CD4-positive, alpha-beta T cell treated with Interferon gamma for 1 hour (primary cell): ENCODE measurements around the gene GRK2.
A peak's percentile ranks its signal among the peaks of the same experiment; 100 is the strongest.

ENCODE experiments used
- DNase-seq: peaks from one replicate; pipeline ENCODE4 v3.0.0-alpha.2; 2020

The GRK2 gene

GRCh38 chr11:67271205-67271540 is 4.9 kb downstream of the GRK2 start:
- no peak for DNase-seq

- DNase-seq: peak; percentile 70
Measured at GRCh38 chr11:67271541-67272284, 5.4 kb downstream of the GRK2 start.

- DNase-seq: no peak
Measured at GRCh38 chr11:67272327-67273259, 6.3 kb downstream of the GRK2 start.

DNA sequence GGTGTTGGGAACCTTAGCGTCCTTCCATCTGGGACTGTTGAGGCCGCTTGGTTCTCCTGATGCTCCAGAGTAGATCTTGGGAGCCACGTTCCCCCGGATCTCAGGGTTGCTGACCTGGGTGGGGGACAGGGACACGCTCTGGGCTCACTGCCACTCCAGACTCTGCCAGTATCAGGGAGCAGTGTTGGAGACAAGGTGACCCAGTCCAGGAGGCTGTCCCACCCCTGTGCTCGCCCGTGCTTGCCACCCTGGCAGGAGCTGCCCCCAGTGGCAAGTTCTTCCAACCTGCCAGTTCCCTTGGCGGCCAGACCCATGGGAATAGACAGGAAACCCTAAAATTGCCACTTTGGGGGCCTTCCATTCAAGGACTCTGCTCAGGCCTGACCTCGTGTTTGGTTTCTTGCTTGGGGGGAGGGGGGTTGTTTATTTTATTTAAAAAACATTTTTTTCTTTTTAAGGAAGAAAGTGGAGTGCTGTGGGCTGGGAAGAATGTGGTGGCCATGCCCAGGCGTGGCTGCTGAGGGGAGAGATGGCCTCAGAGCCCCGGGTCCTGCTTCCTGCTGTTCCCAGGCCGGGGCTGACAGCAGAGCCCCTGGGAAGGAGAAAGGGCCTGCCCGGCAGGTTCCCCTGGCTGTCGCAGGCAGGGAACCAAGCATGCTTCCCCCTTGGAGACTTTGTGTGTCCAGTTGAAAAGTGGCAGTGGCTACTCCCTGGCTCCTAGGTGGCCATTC is 7.2 kb downstream of the GRK2 start:
- DNase-seq: no peak

DNA sequence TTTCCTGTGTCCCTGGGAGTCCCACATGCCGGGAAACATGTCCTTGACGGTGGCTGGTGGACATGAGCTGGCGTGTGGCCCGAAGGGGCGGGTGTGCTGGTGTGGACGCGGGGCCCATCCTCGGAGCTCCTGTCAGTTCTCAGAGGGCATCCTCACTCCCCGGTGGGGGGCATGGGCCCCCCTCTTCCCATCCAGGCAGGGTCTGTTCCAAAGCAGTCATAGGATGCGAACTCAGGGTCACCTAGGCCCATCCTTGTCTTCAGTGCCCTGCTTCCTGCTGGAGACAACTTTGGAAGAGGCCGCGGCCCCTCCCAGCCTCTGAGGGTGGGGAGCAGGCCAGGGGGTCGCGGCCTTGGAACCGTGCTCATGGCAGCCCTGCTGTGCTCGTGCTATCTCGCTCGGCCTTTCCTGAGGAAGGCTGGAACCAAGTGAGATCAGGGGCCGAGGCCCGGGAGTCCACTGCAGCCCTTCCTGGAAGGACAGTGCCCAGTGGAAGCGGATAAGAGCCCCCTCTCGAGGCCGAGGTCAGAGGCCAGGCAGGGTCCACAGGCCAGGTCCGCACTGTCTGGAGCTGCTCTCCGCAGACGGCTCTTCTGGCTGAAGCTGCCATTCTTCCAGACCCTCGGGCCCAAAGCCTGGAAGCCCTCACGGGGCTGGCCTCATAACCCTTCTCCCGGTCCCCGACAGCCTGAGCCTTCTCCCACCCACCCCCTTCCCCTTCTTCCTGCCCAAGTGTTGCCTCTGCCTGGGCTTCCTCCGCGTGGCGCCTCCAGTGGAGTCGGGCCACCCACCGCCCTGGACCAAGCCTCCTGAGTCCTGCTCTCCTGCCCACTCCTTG is 8.7 kb downstream of the GRK2 start:
- no peak for DNase-seq

- no peak for DNase-seq
Measured at GRCh38 chr11:67275606-67276409, 9.5 kb downstream of the GRK2 start.

GRCh38 chr11:67276781-67277230 is 10.5 kb downstream of the GRK2 start:
- DNase-seq: peak; percentile 51

DNA sequence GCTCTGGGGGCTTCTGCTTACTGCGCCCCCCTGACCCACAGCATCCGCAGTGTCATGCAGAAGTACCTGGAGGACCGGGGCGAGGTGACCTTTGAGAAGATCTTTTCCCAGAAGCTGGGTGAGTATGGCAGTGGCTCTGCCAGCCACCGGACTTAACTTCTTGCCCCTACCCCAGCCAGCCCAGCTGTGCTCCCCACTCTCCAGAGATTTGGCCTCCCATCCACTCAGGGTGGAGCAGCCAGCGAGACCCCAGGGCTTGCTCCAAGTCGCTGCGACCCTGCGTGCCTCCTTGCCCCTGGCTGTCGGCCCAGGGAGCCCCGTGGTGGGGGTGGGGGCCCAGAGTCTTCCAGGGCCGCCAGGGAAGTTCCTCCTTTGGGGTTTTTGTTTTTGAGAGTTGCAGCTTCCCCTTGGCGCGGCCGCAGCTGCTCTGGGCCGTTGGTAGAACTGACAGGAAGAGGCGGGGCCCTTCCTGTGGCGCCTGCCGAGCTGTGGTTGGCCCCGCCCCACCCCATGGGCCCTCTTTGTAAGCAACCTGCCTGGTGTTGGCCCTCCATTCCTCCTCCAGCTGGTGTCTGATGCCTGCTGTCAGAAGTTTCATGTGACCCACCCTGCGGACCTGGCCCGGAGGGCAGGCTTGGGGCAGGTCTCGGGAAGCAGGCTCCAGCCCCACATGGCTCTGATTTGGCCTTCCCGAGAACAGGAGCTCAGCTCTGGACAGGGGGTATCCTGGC is 11.1 kb downstream of the GRK2 start:
- DNase-seq: peak; percentile 96

GRCh38 chr11:67278135-67278938 is 12.1 kb downstream of the GRK2 start:
- DNase-seq: peak; percentile 0

GRCh38 chr11:67278939-67279588 is 12.8 kb downstream of the GRK2 start:
- peak; percentile 0 for DNase-seq

DNA sequence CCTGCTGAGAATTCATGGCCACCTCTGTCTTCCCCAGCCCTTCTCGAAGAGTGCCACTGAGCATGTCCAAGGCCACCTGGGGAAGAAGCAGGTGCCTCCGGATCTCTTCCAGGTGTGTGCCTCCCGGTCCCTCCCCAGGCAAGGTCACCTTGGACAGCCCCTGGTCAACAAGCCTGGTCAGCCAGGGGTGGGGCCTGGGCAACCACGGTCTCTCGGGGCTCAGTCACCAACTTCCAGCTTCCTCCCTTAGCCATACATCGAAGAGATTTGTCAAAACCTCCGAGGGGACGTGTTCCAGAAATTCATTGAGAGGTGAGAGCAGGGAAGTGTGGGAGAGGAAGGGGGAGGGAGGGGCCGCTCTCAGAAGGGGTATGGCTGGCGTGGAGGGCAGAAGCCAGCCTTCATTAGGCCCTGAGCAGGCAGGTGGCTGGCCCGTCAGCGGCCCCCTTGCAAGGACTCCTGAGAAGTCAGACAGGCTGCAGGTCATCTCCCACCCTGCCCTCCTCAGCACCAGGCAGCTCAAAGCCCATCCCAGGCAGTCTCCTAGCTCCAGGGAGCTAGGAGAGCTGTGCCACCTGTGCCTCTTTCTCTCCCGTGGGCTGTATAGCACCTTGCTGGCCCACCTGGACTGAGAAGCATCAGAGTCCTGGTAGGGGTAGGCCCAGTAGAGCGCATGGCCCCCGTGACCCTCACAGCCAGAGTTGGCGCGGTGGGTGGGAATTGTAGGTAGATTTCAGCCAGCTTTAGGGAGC is 13.5 kb downstream of the GRK2 start:
- no peak for DNase-seq

GRCh38 chr11:67280341-67280787 is 14.1 kb downstream of the GRK2 start:
- DNase-seq: no peak

DNA sequence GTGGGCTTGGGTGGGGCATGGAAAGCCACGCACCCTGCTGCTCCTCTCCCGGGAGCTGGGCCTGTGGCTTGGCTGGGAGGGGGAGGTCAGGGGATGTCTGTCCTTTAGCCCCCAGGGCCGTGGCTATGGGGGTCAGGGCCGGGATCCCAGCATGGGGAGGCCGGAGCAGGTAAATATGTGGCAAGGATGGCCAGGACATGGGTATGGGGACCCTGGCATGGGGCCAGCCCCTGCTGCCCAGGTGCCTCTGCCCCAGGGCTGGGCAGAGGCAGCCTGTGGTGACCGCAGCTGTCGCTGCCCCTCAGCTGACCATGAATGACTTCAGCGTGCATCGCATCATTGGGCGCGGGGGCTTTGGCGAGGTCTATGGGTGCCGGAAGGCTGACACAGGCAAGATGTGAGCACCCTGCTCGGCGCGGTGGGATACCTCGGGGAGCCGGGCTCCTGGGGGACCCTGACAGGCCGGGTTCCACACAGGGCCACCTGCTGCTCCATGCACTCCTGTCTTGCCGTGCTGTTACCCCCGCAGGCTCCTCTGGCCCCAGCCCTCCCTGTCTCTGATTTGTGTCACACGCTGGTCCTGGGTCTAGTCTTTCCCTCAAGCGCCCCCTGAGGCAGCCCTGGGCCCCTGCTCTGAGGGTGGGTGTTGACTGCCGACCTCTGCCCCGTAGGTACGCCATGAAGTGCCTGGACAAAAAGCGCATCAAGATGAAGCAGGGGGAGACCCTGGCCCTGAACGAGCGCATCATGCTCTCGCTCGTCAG is 14.7 kb downstream of the GRK2 start:
- no peak for DNase-seq

GRCh38 chr11:67281552-67282150 is 15.4 kb downstream of the GRK2 start:
- DNase-seq: no peak

DNA sequence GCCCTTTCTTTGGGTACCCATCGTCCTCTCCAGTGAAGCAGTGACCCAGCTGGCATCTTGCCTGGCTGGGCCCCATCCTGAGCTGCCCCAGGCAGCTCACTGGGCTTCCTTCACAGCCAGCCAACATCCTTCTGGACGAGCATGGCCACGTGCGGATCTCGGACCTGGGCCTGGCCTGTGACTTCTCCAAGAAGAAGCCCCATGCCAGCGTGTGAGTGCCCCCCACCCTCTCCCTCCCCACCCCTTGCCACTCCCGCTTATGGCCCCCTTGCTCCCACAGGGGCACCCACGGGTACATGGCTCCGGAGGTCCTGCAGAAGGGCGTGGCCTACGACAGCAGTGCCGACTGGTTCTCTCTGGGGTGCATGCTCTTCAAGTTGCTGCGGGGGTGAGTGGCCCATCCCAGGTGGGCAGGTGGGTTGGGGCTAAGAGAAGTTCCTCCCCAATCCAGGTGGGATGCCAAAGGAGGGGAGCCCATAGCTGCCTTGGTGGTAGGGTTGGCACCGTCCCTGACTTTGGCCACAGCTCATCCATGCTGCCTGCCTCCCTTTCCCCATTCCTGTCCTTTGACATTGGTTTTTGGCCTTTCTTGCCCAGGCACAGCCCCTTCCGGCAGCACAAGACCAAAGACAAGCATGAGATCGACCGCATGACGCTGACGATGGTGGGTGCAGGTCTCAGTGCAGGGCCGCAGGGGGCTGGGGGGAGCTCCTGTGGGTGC is 16.0 kb downstream of the GRK2 start:
- DNase-seq: no peak

DNA sequence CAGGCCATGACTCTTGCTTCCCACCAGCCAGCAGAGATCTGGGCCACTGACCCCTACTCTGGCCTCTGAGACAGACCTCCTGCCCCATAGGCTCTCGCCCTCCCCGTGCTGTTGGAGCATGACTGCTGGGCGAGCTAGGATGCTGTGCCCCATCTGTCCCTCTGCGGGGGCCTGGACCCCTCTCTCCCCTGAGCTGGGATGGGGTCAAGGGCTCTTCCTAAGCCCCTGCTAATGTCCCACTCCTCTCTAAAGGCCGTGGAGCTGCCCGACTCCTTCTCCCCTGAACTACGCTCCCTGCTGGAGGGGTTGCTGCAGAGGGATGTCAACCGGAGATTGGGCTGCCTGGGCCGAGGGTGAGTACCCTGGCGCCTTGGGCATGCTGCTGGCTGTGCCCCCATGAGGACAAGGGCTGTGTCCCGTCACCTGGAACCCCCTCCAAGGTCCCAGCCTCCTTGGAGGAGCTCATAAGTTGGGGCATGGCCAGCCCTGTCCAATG is 16.7 kb downstream of the GRK2 start:
- DNase-seq: no peak
